NCI-H1092 (cell line): ENCODE results near the gene ZG16B.

Experiments used
- DNase-seq: peaks from one replicate; lab custom pipeline; 2025; lab: John Stamatoyannopoulos, UW

ZG16B gene

DNA sequence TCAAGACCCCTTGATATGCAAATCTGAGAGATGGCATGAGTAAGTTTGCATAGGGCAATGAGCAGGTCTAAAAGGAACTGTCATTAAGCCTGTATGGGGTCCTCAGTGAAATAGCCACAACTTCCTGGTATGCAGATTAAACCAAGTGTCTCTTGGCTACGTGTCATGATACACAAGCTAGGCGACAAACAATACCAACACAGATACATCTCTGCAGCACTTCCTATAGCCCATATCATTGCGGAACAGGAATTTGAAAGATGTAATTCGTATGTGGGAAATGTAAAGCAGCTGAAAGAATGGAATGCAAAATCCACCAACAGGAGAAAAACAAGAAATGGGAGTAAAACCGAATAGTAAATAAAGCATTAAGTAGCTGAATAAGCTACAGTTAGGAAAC, 15.0 kb downstream of the ZG16B start:
- no peak for DNase-seq

GRCh38 chr16:2846511-2847310, 16.6 kb downstream of the ZG16B start:
- no peak for DNase-seq

GRCh38 chr16:2848933-2849725, 19.0 kb downstream of the ZG16B start:
- no peak for DNase-seq

DNA sequence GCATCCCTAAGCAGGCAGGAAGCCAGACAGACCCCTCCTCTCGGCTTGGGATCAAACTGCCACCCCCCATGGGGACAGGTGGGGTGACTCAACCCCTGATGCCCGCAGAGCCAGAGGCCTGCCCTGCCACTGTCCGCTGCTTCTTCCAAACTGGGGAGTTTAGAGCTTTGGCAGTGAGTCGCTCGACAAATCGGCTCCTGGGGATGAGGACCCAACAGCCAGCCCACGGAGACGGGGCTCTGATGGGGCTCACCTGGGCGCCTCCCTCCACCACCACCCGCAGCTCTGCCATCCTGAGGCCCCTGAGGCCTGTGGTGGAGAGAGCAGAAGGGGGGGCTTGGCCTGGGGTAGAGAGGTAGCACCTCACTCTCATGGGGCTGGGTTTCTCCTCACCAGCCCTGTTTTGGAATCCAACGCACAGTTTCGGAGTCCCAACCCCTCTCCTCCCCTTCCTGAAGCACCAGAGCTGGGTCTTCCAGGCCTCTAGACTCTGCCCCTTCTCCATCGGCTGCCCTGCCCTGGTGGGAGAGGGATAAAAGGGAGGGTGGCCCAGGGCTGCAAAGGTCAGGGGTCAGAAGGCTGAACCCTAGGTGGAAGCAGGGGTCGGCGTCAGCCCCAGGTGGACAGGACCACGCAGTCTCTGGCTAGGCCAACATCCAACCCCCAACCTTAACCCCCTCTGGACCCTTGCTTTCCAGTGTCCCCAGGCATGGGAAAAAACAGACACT, 22.1 kb downstream of the ZG16B start:
- DNase-seq, result no peak

GRCh38 chr16:2852731-2853507, 22.8 kb downstream of the ZG16B start:
- no peak for DNase-seq

- no peak for DNase-seq
Measured at GRCh38 chr16:2853531-2854073, 23.5 kb downstream of the ZG16B start.

DNA sequence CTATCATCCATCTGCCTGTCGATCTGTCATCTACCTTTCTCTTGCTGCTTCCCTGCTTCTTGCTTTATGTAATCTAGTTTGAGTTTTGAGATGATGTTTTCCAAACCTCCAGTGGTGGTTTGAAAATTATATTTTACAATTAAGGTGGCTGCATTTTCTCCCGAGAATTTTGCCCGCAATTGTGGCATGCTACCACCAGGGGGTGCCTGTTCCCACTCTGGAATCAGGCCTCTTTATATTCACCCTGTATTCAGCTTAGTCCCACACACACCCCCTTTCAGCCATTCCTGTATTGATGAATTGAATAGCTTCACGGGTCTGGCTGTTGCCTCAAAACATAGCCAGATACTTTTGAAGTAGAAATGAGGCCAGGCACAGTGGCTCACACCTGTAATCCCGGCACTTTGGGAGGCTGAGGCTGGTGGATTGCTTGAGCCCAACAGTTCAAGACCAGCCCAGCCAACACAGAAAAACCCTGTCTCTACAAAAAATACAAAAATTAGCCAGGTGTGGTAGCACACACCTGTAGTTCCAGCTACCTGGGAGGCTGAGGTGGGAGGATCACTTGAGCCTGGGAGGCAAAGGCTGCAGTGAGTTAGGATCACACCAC, 24.7 kb downstream of the ZG16B start:
- no peak for DNase-seq

DNA sequence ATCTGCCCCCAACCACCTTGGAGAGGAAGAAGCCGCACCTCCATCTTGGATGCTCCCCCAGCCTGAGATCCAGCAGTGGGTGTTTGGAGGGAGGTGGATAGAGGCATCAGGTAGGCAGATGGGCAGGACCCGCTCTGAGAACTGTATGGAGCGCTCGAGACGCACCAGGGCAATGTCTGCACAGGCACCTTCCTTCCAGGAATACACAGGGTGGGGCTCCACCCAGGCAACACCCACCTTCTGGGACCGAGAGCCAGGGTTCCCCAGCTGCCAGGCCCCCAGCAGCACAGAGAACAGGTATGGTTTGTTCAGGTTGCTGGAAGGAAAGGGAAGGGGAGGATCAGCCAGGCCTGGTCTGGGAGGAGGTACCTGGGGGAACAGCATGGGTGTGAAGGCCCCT, 25.4 kb downstream of the ZG16B start:
- no peak for DNase-seq

- DNase-seq, result no peak
Measured at GRCh38 chr16:2856061-2856670, 26.1 kb downstream of the ZG16B start.

GRCh38 chr16:2856686-2857450, 26.8 kb downstream of the ZG16B start:
- no peak for DNase-seq

DNA sequence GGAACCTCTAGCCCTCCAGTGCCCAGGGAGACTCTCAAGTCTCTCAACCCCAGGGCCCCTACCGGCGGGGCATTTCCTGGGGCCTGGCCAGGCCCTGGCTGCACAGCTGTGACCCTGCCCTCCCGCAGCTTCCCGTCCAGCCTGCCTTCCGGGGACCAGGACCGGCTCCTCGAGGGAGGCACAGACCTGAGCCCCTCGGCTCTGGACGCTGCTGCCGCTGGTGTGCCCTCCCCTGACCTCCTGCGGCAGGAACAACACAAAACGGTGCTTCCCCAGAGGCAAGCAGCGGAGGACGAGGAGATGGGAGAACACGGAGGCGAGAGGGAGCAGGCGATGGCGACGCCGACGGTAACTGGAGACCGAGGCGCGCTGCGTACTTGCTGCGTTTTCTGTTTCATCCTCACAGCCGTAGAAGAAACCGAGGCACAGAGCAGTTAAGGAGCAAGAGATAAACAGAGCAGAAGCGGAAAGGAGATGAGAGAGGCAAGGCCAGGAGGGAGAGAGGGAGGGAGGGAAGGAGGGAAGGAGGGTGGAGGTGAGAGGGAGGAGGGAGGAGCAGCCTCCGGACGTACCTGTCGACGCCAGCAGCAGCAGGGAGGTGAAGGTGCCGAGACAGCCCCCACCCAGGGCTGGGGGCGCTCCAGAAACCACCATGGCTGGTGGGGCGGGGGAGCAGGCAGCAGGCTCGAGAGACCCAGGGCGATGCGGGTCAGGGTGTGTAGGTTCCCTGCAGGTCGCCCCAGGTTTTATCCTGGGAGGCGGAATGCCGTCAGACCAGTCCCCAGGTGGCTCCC, 27.5 kb downstream of the ZG16B start, which contains the start of gene PRSS22:
TSS of gene PRSS22 (minus strand) at position 720 of the 794 bp plus-strand sequence. CDS start at position 654, 66 bp downstream.
- no peak for DNase-seq

GRCh38 chr16:2858245-2859025, 28.3 kb downstream of the ZG16B start:
- no peak for DNase-seq

GRCh38 chr16:2859686-2860265, 29.7 kb downstream of the ZG16B start:
- DNase-seq, result no peak

- no peak for DNase-seq
Measured at GRCh38 chr16:2860826-2861567, 30.9 kb downstream of the ZG16B start.

DNA sequence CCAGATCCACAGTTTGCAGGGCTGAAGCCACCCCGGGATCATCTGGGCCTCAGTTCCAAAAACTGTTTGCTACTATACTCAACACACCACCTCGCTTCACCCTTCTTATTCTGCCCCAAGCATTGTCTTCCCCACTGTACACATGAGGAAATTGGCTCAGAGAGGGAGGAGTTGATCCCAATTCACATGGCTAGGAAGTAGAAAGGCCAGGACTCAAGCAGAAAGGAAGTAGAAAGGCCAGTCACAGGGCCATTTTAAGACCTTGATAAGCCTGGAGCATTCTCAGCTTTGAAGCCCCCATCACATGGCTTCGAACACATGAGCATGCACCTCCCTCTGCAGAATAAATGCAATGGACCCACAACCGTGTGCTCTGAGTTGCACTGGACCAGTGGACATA, 35.5 kb downstream of the ZG16B start:
- DNase-seq, result no peak

DNA sequence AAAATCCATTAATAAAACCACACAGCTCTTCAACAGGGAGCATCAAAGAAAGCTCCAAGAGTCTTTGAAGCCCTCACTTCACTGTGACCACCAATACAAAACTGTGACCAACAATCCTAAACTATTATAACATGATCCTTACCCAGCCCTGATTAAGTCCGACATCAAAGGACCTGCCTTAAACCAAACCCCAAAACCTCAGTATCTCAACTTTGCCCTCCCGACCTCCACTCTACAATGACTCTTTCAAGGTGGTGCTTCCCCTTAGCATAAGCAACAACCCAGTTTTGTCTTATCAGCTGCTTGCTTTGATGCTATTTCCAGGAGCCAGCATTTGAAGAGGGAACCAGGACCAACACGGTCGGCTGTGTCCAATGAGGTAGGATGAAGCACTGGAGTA, 36.3 kb downstream of the ZG16B start:
- DNase-seq, result no peak

- DNase-seq, result no peak
Measured at GRCh38 chr16:2867661-2867986, 37.5 kb downstream of the ZG16B start.
